HuH-7 (cell line): Measurements from ENCODE around the gene LCE5A.
"Not testable (repeated sequence)": the region's sequence is repeated elsewhere in the genome, so short reads cannot be mapped to it uniquely, and the experiment has no call there.

Source experiments
- DNase-seq: peaks from one replicate; pipeline ENCODE4 v3.0.0; 2011; ENCODE audit warnings: low spot score

The LCE5A gene

GRCh38 chr1:152516082-152516481, 5.5 kb downstream of the LCE5A start:
- DNase-seq, result no peak

DNA sequence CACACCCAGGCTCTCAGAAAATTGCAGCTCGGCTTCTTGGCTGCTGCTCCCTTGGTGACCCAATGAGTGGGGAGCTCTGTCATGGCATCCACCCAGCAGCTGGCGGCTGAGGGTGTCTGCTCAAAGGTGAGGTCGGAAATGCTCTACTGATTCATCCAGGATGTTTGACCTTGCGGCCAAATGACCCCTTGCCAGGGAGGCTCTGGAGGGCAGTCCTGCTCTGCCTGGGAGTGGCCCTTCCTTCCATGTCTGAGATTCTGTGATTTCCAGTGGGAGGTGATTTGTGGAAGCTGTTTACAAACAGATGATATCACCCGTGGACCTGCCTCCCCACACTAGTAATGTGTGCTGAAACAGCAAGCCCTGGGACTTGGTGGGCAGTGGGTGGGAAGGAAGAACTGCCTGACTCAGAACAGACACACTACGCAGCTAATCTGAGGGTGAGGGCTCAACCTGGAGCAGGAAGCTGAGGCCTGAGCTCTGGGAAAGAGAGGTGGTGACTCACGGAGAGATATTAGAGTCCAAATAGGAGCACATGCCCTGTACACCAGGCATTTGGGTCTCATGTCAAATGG, 6.7 kb downstream of the LCE5A start:
- DNase-seq, result no peak

DNA sequence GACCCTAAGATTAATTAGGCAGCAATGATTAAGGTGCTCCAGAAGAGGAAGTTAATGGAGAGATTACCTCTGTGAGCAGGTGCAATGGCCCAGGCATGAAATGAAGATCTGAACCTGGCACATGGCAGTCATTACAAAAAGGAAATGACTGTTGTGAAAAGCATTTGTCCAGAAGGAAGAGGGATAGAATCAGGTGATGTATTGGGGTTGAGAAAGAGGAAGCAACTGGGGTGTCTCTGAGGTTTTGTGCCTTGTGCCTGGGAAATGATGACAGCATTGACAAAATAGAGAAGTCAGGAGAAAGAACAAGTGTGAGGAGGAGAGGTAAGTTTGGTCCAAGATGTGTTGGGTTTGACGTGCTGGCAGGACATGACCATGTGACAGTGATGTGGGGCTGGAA, 9.2 kb downstream of the LCE5A start:
- DNase-seq, result no peak

- no peak for DNase-seq
Observed at GRCh38 chr1:152520561-152521090, 10.0 kb downstream of the LCE5A start.

DNA sequence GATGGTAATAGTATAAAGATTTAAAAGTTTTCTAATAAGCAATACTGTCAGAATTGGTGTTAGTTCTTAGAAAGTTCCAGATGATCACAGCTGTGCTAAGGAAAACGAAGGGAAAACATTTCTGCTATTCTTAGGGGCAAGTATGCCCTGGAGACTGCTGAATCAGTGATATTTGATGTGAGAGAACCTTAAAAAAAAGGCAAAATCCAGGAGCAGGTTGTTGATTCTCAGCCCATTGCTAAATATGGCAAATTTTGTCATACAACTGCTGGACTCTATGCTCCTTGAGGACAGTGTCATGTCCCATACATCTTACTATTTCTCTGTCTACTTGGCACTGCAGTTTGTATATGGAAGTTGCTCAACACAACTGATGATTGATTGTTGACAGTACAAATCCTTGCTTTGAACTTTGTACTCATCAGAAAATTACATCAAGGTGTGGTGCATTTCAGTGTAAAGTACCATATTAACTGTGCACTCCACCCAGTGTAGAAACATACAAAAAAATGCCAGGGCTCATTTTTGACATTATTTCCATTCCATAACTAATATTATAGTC, 14.6 kb downstream of the LCE5A start:
- DNase-seq, result no peak

DNA sequence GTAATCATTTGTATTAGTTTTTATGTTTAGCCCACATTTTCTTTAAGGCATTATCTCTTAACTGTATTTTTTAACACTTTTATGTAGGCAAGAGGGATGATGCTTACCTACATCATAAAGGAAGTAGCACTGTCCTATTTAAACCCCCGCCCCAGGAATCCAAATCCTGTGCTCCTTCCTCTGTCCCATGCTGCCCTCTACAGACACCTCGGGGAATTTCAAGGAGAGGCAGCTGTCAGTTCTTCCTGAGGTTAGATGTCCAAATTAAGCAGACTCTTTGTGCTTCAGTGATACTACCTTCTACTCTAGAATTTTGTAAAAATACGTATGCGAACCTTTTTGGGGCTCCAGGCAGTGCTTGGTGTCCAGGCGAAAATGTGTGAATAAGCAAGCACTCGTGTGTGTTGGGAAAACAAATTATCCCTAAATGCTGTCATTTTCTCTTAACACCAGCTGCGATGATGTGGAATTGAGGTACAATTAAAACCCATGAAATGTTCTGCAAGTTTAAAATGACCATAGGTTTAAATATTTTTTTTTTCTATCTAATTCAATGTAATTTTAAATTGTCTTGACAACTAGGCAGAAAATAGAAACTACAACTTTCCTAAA, 22.8 kb downstream of the LCE5A start:
- peak; percentile 17 for DNase-seq

DNA sequence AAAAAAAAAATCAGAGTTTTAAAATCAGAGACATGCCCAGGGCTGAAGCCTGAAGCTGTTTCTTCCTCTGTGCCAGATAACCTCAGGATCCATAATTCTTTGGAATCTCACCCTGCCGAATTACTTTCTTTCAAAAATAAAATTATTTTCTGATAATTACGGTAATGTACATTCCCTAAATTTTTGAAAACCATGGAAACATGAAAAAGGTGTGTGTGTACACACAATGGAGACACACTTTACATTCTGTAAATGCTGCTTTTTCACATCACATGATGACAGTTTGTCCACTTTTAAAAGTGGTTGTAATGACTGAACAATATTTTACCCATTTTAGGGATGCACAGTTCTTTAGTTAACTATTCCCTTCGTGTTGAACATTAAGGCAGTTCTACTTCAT, 25.2 kb downstream of the LCE5A start:
- DNase-seq, result no peak

- DNase-seq, result no peak
Observed at GRCh38 chr1:152537496-152537895, 26.9 kb downstream of the LCE5A start.

GRCh38 chr1:152539901-152540300, 29.3 kb downstream of the LCE5A start:
- no peak for DNase-seq

DNA sequence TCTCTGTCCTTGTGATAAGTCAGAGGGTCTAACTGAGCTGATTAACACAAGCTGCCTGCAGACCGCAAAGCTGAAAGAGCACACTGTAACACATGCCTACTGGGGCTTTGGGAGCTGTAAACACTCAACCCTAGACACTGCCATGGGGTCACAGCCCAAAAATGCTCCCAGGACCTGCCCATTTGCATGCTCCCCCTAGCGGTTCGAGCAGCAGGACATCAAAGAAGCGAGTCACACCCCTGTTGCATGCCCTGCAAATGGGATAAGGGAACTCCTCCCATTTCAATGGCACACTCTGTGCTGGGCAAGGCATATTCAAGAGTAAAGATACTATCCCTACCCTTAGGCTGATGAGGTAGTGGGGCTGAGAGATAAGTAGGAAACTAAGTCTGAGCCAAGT, 33.2 kb downstream of the LCE5A start:
- no peak for DNase-seq

DNA sequence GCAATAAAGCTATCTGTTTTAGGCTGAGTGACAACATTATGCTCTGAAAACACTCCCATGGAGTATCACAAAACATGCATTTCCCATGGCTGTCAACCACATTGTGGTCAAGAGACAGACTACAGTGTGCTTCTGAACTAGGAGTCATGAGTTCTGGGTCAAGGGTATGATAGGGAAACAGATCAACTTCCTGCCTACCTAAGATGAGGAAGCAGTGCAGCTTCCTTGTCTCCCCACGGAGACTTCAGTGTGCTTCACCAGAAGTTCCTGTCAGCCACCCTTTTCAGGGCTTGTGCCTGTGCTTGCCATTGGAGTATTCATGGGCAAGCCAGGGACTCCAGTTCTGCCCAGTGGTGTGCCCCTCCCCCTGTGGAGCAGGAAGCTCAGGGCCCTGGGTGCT, 36.1 kb downstream of the LCE5A start:
- no peak for DNase-seq

- not testable (repeated sequence) for DNase-seq
Observed at GRCh38 chr1:152548358-152548757, 37.8 kb downstream of the LCE5A start.
